Stimulated activated CD8-positive, alpha-beta memory T cell treated with anti-CD3 and anti-CD28 coated beads, Interleukin-4, amount 100 ng/mL, for 4 hours (primary cell): Measurements from ENCODE around the gene MAMDC2.

Source experiments
- DNase-seq, 2 donors: peaks; one replicate each; pipeline ENCODE4 v3.0.0-alpha.2; 2020; ENCODE audit warnings: low read depth in 2 of 2, low spot score in 1 of 2

The MAMDC2 gene

DNA sequence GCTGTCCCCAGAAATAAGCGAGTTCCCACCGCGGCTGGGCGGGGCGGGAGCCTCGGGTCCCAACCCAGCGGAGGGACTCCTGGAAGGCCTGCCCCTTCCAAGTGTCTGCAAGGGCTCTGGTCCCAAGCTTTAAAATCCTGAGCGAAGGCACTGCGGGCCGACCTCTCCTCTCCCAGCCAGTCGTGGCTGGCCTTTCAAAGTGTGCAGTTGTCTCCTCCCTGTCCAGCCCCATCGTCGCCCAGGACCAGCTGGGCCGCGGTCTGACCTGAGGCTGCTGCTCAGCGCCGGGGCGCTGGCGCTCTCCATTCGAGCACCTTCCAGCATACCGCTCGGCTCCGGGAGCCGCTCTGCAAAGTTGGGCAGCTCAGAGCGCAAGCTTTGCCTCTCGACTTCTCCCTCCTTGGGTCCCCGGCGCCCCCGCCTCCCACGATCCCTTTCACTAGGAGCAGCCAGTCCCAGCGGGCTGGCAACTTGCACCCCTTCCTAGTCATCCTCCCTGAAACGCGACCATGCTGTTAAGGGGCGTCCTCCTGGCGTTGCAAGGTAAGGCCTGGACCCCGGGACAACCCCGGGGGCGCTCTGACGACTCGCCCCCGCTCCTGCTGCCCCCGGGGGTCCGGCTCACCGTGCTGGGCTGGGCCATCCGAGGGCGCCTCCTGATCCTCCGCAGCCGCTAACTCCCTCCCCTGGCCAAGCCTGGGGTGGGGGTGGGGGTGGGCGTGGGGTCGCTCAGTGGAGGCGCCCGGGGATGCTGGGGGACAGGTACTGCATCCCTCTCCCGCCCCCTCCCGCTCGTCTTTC lies at the start of gene MAMDC2:
MAMDC2 (plus strand) TSS at position 160 of the 801 bp plus-strand sequence; CDS start at position 510, 350 bp downstream.
- DNase-seq, result no peak

DNA sequence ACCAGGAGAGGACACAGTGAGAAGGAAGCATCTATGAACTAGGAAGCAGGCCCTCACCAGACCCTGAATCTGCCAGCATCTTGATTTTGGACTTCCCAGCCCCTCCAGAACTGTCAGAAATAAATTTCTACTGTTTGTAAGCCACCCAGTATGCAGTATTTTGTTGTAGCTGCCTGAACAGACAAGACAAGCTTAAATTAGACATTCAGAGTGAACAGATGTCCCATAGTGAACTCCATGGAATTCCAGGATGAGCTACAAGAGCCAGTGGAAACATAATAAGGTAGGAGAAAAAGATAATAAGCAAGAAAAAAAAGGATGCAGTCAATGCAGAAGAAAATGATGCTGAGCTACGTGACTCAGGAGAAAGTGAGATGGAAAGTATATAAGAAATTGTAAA lies 47.8 kb upstream of the MAMDC2 start:
- no peak for DNase-seq

DNA sequence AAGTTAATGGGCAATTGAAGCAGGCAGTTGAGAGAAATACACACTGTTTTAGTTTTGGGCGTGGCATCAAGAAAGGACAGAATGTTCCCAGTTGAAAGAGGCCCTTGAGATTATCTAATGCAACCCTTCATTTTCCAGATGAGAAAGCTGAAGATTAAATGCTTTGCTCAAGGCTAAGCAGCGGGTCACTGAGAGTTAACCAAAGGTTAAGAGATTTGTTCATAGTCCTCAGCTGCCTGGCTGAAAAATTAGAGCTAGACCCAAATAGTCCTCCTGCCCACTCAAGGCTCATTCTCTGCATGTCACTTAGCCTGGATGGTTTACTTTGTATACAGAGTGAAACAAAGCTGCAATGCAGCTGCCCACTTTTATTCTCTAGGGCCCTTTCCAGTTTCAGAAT lies 46.7 kb upstream of the MAMDC2 start:
- no peak for DNase-seq

GRCh38 chr9:69997524-69997923 lies 46.1 kb upstream of the MAMDC2 start:
- no peak for DNase-seq

GRCh38 chr9:69999315-69999714 lies 44.3 kb upstream of the MAMDC2 start:
- DNase-seq, result no peak

- no peak for DNase-seq
These were observed 43.2 kb upstream of the MAMDC2 start for GRCh38 chr9:70000469-70000868.

- no peak for DNase-seq
These were observed 39.5 kb upstream of the MAMDC2 start for GRCh38 chr9:70003901-70004714.

DNA sequence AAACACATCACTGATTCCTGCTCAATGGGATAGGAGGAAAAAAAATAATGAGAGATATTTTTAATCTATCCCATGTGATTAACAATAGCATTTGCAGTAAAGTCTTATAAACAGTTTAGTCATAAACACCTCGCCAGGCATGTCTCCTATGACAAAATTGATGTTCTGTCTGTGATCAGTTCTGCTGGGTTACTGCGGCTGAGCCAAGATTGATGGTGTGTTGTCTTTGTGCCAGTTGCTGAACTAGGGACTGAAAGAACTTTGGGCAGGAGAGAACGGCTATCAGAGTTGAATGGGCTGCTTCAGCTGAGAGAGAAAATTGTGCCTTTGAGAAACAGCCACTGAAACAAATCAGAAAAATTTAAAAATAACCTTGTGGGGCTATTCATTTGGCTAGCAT lies 37.3 kb upstream of the MAMDC2 start:
- no peak for DNase-seq

GRCh38 chr9:70007831-70008230 lies 35.8 kb upstream of the MAMDC2 start:
- no peak for DNase-seq

- DNase-seq, result no peak
These were observed 33.6 kb upstream of the MAMDC2 start for GRCh38 chr9:70010015-70010414.

GRCh38 chr9:70011366-70011765 lies 32.3 kb upstream of the MAMDC2 start:
- no peak for DNase-seq

DNA sequence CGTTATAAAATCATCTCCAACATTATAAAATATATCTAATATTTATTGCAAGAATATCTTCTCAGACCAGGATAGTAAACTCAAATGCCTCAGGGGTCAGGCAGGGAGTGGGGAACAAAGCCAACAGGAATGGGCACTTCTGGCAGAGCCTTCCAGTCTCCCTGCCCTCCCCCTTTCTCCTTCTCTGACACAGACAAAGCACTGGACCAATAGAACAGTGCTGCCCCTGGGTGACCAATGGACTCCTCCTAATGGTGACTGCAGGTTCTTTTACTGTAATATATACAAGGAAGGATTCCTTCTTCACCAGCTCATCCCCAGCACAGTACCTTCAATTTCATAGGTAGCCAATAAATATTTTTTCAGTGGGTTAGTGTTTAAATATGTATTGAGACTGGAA lies 31.1 kb upstream of the MAMDC2 start:
- DNase-seq, result no peak

- no peak for DNase-seq
These were observed 30.0 kb upstream of the MAMDC2 start for GRCh38 chr9:70013598-70014196.

DNA sequence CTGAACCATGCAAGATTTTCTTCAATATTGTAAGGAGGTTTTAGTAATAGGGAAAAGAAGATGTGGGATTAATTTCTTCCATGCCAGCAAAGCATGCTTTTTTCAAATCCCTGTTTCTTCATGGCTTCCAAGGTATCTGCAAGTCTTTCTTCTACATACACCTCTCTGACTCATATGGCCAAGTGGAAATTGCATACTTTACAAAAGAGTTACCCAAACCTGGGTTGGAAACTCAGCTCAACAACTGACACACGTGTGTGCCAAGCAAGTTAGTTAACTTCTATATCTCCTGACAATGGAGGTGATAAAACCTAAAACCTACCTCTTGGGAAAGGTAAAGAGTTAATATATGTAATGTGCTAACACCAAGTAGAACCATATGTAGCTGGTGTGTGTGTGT lies 28.5 kb upstream of the MAMDC2 start:
- no peak for DNase-seq

DNA sequence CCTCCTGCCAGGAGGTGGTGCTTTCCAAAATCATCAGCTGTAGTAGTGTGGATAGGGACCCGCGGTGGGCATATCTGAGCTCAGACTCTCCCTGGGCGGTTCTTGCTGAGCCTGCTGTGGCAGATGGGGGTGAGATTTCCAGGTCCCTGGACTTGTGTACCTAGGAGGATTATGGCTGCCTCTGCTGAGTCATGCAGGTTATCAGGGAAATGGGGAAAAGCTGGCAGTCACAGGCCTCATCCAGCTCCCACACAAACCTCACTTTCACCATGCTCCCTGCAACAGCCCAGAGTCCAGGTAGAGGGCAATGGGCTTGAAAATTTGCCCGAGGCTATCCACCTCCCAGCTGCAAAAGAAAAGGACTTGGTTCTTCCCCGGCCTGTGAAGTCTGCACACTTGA lies 23.4 kb upstream of the MAMDC2 start:
- no peak for DNase-seq

GRCh38 chr9:70020991-70021571 lies 22.6 kb upstream of the MAMDC2 start:
- no peak for DNase-seq

DNA sequence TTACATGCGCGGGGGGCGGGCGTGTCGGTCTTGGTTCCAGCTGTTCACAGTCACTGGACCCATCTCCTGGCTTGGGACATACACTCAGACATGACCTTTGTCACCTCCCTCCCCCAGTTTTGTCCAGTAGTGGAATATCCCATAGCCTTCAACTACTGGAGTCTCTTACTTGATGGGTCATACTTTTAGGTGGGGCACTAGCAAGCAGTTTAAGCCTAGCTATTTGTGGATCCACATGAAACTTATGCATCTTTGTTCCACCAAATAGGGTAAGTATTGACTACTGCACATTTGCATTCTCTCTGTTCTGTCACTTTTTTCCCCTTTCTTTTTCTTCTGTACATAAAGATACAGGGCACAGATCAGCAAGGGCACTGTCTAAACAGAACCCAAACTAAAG lies 15.4 kb upstream of the MAMDC2 start:
- DNase-seq, result no peak

DNA sequence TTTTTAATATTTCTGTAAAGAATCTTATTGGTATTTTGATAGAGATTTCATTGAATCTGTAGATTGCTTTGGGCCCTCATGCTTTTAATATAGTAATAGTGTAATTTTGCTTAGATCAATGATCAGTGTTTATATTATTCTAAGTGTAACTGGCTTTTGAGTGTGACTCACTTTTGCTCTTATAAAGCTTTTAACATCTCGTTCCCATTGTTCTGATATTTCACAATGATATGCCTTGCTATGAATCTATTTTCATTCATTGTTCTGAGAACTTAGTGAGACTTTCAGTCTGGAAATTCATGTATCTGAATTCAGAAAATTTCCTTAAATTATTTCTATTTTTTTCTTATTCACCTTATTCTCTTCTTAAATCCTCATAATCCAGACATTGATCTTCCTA lies 13.5 kb upstream of the MAMDC2 start:
- DNase-seq, result no peak

DNA sequence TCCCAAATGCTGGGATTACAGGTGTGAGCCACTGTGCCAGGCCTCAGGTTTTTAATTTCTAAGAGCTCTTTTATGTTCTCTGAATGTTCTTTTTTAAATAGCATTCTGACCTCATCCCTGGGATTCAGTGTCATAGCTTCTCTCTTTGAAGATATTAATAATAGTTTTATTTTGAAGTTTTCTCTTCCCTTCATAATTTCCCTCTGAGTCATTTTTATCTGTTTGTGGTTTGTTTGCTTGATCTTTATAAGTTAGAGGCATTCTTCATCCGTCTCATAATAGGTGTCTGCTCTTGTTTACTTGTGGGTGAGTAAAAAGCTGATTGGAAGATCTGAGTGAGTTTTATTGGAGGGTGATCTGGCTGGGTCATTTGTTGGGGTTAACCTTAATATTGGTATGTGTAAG lies 12.5 kb upstream of the MAMDC2 start:
- no peak for DNase-seq

DNA sequence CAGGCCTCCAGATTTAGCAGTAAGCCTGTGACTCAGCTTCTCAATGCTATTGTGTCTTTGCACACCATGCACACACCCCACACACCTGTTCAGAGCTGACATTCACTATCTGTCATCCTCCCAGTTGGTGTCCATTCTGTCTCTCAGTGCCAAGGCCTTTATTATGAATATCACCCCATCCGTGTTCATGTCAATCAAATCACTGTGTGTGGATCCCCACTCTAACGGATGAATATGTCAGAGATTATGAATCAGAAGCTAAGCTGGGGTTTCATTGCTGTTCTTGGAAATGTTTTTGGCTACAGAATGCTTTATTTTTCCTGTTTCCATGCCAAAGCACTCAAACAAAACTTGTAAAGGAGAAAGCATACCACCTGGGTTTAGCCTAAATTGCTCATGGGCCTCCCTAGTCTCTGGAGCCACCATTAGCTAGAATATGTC lies 9.4 kb upstream of the MAMDC2 start:
- DNase-seq, result no peak

DNA sequence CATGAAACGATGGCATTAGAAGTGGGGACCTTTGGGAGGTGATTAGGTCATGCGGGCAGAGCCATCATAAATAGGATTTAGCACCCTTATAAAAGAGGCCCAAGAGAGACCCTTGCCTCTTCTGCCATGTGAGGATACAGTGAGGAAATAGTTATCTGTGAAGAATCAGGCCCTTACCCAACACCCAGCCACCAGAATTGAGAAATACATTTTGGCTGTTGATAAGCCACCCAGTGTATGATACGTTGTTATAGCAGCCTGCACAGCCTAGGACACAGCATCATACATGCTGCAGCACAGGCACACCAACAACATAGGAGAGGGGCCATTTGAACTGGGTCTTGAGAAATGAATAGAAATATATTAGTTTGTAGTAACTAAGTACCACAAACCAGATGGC lies 8.0 kb upstream of the MAMDC2 start:
- DNase-seq, result no peak

GRCh38 chr9:70036641-70037040 lies 7.0 kb upstream of the MAMDC2 start:
- no peak for DNase-seq
